Measurements from ENCODE around the gene CLCA4. TPM values are rescaled to one million over a fixed set of nuclear protein-coding genes. Genes with fewer than 3 reads are reported as not detected.

Gene CLCA4
- total and polyA plus RNA-seq, 9 of the 15 experiments (the other 6 are each of a cell fraction or from before 2014, with no cell fraction given): not detected

GRCh38 chr1:86538775-86539174 is 8.1 kb upstream of the CLCA4 start:
- Histone ChIP-seq H3K9me3 (replicated peaks; ENCODE audit: control insufficient read depth, insufficient read depth, low read depth, low read length) (no peaks in the 10 kb centered on the region), H3K4me1 (replicated peaks in 1 of 2; ENCODE audit: control insufficient read depth in 2 of 2, insufficient read depth in 2 of 2, low read length in 2 of 2) (no peaks in the 10 kb centered on the region), H4K20me1 (replicated peaks; ENCODE audit: control insufficient read depth, insufficient read depth, low read length) (no peaks in the 10 kb centered on the region), H3K36me3 (ENCODE audit: control insufficient read depth, insufficient read depth, low read length) (no peaks in the 10 kb centered on the region), H3K79me2 (ENCODE audit: control insufficient read depth, insufficient read depth, low read length) (no peaks in the 10 kb centered on the region), H2AFZ (ENCODE audit: low read depth, low read length) (no peak overlapping the region), H3K4me2 (ENCODE audit: insufficient read depth, low read length) (no peak overlapping the region), H3K9ac (ENCODE audit: insufficient read depth in 1 of 2, low read depth in 2 of 2, low read length in 2 of 2) (no peak overlapping the region), H3K4me3 (no peak overlapping the region), H3K27ac (ENCODE audit: extremely low read depth, low read depth, low read length) (no peak overlapping the region), H3K9me1 (ENCODE audit: control insufficient read depth, insufficient read depth, low read length) (no peaks in the 10 kb centered on the region), H3K27me3 (ENCODE audit: control insufficient read depth in 2 of 2, insufficient read depth in 2 of 2, low read length in 2 of 2) (no peaks in the 10 kb centered on the region)
- 2% methylated on average over 4 of the region's 5 CpGs for WGBS (ENCODE audit: insufficient coverage, low coverage, missing lambda C conversion rate)
- ChIA-PET CTCF (ENCODE audit: low intra/inter-chr PET ratio) (no interaction called here), POLR2A (no interaction called here)
- in situ Hi-C loops (cut with MboI) (no loop called here), intact Hi-C loops (cut with micrococcal nuclease) (no loop called here)
- no peak for ATAC-seq
- DNase-seq (ENCODE audit: extremely low read depth in 1 of 4, low spot score in 3 of 4): no peak
- no TSS peak for BruUV-seq (replicated peaks)
- FAIRE-seq: no peak
- no peak for TF ChIP-seq RERE (CRISPR knock-in tag; IDR thresholded peaks at IDR 0.05; ENCODE audit: borderline replicate concordance)
- TF ChIP-seq PREB (CRISPR knock-in tag; IDR thresholded peaks at IDR 0.05): no peak
- TF ChIP-seq ZBTB34 (CRISPR knock-in tag; IDR thresholded peaks at IDR 0.05): no peak

Measured in K562 (cell line).